HG03095 (cell line): ENCODE data around the gene LYSMD4.

Experiments
- ATAC-seq: cut with Tn5 transposase; IDR thresholded peaks from one replicate; pipeline ENCODE4 v1.9.1; 2021; ENCODE audit warnings: moderate library complexity; ENCODE audit not compliant: unreplicated experiment

Gene LYSMD4

DNA sequence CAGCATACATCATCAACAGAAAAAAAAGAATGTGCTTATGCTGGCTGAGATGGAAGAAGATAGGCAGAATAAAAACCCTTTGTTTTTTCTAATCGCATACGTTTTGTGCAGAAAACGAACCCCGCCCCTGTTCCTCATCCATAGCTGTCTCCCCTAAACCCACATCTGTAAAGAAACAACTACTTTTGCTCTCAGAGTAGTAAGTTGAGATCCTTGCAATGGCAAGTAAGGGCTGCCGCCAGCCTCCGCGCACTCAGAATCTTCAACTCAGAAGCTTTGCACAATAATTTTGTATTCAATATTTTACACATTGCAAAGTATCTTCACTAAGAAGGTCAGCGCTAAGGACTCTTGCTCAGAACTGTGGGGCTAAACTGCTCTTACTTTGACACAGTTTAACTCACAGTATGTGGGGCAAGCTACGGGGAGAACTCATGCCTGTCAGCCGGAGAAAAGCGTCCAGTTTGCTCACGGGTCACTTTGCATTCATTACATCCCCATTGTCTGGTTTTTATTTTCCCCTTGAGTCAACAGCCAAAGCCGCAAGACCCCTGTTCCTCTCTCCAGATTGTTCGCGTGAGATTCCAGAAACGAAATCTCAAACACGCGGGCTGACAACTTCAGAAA lies 1.0 kb downstream of the LYSMD4 start:
- ATAC-seq: no peak

DNA sequence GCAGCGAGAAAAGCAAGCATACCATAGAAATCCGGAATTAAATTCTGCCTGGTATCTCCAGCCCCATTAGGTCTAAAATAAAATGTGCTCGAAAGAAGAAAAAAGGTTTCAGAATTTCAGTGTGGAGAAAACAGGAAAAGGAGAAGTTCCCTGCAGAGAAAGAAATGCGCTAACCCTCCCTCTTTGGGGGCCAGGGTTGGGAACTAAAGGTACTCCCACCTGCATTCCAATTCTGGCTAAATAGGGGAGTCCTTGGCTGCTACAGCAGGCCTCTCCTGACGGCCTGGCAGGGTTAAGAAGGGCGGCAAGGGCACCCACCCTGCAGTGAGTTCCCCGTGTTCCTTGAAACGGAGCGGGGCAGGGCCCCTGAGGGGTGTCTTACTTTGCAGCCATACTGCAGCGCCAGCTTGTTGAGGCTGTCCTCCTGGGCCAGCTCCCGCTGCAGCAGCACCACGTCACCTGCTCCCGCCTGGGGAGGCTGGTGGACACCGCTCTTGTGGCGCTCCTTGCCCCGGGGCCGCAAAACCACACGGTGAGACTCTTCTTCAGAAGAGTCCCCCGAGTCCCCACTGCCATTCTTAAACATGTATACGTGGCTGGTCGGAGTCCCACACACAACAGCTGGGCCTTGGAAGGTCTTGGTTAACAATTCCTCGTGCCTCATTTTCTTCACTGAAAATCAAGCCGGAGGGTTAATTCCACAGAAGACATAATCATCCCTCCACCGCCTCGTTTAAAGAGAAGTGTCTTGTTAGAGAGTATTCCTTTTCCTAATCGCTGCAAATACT lies 1.7 kb downstream of the LYSMD4 start:
- no peak for ATAC-seq

DNA sequence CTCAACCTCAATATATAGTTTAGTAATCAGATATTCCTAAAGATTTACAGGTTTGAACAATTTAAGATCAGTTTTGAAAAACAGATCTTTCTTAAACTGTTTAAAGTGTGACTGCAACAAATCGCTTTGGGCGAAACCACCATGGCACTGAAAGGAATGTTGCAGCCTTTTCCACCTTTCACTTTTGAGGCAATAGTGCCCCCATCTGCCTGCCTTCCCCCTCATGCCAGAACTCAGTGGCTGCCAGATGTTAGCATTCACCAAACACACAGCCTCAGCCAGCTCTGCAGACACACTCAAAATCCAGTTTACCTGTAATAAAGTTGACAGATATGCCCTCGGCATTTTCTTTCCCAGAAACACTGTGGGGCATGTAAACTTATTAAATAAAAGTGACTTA lies 3.3 kb downstream of the LYSMD4 start:
- no peak for ATAC-seq

DNA sequence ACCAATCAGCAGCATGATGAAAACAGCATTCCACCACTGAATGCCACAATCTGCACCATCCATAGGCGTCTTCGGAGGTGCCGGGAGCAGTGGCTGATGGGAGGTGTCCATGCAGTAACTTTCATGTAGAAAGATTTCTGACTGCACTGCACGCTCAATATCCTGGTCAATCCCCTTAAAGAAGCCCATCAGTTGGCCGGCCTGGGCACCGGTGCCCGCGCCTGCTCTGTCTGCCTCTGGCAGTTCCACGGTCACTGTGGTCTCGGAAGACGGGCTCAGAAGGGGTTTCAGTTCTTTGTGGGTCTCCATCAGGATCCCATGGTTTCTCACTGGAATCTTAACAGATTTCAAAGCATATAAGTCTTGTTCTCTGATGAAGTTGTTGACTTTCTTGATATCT lies 3.9 kb downstream of the LYSMD4 start:
- ATAC-seq: no peak

DNA sequence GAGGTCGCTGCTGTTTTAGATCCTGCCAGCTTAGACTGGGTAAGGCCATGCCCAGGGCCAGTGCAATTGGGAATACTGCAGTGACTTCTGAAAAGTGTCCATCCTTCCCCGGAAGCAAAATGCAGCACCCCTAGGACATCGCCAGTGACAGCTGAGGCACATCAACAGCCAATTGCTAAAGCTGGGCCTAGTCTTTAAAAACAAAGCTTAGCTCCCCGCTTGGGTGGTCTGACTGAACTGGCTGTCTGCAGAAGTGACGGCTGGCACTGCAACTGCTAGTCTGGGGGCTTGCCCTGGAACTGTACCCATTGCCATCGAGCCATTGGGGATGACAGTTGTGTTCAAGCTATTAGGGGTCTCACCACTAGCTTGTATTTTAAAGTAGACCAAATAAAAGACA lies 4.3 kb downstream of the LYSMD4 start:
- ATAC-seq: no peak

DNA sequence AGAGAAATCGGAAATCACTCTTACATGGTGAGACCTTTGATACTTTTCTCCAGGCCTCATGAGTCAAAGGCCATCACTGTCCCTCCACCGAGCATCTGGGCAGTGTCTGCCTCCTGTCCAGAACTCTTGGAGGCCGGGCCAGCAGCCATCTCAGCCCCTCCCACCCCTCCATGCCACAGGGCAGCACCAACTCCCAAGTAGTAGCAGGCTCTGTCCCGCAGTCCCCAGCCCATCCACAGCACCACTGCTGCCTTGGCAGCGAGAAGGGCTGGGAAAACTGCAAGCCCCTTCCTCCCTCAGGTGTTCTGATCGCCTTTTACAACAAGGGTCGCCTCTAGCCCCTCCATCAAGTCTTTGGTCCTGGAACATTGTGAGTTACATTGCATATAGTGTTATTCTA lies 5.5 kb downstream of the LYSMD4 start:
- ATAC-seq: no peak

DNA sequence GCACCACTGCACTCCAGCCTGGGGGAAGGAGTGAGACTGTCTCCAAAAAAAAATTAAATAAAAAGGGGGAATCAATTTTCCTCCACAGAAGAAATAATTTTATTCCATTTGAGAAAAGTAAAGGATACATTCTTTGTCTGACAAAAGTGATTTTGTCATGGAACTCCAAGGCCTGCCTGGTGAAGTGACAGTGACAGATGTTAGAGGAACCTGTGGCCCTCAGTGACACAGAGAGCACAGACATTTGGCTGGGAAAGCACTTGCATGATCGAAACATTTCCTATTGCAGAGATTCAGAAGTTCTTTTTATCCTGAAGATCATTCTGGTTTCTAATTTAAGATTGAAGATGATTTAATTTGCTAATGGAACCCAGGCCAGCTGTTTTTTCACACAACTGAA lies 5.9 kb downstream of the LYSMD4 start:
- ATAC-seq: no peak

DNA sequence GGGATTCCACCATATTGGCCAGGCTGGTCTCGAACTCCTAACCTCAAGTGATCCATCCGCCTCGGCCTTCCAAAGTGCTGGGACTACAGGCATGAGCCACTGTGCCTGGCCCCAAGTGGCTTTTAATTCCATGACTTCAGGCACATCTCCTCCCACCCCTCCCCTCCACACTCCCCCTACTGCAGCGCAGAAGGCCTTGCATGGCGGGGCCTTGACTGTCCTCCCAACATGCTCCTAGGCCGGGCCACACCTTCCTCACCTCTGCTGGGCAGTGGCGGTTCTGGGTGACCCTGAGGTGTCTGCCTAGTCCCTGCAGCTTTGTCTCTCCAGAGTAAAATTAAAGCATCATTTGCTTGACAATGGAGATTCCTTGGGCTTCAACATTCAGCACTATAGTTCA lies 6.9 kb downstream of the LYSMD4 start:
- no peak for ATAC-seq

DNA sequence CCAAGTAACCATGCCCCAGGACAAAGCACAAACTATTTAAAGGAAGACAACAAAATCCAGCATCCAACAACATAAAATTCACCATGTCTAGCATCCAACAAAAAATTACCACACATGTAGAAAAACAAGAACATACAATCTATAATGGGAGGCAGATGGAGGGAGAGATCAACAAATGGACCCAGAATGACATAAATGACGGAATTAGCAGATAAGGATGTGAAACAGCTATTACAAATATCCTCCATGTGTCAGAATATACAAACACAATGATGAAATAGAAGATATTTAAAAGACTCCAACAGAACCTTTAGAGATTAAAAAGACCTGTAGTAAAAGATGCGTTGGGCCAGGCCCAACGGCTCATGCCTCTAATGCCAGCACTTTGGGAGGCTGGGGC lies 10.8 kb downstream of the LYSMD4 start:
- ATAC-seq: no peak

DNA sequence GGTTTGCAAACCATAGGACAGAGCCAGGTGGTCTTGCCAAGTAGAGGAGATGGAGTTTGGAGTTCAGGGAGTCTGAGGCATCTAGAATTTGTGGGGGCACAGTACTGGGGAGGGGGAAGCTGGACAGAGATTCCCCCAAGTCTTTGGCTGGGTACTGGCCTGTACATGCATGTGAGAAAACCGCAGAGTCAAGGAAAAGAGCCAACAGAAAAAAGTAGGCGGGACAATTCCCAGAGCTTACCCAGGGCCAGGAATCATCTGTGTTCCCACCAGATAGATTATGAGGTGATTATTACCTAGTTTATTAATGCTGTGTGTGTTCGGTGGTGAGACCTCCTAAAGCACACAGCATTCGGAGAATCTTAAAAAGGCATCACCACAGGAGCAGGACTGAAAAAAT lies 11.3 kb downstream of the LYSMD4 start:
- ATAC-seq: no peak

DNA sequence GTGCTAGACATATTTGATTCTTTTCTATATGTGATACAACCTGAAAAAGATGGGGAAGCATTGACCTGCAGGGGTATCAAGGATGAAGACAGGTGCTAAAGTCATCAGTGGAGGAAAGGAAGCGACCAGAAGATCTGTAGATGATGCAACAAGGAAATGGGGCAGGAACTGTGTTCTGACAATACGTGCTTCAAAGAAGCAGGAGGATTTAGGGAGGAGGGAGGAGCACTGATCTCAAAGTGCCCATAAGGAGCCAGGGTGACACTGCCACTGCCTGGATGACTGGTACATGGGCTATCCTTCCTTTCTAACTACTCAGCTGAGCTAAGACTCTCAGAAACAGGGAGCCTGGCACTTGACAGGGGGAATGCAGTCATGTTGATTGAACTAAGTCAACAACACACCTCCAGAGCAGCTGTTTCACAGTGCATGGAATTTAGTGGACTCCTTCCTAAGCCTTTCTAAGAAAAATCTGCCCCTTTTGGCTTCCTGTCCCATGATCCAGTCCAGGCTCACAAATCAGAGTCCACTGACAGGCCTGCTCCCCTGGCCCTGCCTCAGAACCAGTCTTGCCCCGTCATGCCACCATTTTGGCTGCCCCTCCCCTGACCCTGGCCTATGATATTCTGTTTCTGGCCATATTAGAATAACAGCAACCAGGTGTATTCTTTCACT lies 12.0 kb downstream of the LYSMD4 start:
- no peak for ATAC-seq

DNA sequence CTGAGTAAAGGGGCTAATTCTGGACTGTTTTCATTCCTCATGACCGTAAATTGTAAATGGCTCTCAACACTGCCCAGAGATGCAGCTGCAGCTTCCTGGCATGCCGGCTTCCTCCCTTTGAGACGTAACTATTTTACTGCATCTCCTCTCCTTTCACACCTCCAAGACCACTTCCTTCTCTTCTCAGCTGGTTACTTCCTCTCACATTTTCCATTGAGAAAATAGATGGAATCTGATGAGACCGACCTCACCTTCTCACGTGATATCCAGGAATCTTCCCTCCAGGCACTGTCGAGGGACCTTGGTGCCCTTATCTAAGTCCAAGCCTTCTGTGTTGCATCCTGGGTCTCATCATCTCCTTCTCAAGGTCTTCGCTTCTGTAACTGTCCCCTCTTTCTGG lies 12.7 kb downstream of the LYSMD4 start:
- no peak for ATAC-seq

DNA sequence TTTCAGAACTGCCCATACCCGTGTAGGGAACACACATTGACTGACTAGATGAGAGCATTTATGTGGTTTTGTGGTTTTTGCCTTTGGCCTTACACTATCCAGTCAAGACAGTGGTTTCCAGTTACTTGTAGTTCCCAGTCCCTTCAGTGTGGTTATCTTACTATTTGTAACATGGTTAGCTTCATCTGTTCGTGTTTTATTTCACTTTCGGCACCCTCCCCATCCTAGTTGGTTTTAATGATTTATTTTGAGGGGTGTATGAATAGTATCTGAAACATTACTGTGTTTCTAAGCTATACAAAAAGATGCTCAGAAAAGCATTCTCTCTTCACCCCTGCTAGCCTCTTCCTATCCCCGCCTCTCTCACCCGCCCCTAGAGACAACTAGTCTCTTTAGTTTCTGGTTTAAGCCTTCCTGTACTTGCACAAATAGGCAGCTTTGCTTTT lies 14.1 kb downstream of the LYSMD4 start:
- peak; percentile 80 for ATAC-seq

DNA sequence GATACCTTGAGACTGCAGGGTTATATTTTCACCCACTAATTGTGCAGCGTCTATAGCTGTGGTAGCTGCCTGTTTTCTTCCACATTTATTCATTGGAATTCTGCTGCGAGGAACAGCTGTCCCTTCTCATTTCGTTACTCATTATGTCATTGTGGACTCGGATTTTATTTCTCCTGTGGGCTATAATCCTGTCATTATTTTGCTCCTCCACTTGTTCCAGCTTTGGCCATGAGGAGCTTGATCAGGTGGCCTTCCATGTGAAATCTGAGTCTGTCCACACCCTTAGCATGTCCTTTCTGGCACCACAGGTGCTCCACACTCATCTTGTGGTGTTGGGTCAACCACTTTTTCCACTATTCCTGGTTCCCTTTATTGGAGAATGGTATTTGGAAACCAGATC lies 14.8 kb downstream of the LYSMD4 start:
- no peak for ATAC-seq

DNA sequence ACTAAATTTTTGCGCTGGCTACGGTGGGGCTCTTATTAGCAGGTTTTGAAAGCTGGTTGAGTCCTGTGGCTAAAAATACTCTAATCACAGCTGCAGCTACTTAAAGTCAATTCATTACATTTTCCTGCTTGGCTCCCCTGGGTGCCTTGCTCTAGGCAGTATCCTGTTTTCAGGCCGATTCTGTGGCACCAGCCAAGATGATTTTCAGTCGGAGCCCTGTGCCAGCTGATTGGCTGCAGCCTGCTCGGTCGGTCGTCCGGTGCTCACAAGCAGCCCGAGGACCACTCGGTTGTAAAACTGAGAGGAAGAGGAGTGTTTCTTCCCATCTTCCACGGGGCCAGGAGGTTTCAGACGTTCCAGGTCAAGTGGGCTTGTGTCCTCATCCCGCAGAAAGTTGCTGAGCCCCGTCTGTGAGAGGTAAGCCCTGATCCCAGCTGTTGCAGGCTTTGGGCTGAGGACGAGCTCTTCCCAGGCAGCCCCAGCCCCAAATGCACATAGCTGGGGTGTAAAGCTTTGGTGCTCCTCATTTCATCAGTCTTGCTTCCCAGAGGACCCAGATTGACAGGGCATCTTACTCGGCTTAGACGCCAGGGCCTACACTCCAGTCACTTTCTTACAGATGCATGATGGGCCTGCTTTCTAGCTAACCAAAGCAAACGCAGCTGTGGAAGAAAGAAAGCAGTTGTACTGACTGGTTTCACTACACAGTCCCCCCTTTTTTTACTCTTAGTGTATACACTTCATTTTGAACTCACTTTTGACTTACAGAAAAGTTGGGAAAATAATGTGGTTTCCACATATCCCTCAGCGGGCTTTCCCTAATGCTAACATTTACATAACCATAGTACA lies 15.9 kb downstream of the LYSMD4 start:
- ATAC-seq: peak; percentile 33

DNA sequence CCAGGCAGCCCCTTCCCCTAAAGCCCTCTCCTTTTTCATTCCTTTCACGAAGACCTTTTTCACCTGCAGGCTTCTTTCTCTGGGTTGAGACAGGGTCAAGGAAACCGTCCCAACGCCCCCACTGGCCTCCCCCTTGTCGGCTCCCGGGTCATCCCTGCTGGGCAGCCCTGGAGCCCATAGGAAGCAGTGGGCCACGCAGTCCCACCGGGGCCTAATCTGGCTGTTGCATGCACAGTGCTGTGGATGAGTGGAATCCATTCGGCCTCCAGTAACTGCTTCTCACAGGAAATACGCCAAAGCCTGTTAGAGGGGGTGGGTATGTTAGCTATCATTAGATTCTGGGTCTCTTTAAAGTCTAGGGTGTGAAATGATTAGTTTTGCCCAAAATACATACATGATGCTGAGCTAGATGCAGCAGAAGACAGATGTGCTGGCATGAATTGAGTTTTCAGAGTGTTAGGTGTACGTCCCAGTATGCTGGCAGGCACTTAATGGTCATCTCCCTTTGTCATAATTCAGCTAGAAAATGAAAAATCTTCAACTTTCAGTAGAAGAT lies 16.6 kb downstream of the LYSMD4 start:
- no peak for ATAC-seq

DNA sequence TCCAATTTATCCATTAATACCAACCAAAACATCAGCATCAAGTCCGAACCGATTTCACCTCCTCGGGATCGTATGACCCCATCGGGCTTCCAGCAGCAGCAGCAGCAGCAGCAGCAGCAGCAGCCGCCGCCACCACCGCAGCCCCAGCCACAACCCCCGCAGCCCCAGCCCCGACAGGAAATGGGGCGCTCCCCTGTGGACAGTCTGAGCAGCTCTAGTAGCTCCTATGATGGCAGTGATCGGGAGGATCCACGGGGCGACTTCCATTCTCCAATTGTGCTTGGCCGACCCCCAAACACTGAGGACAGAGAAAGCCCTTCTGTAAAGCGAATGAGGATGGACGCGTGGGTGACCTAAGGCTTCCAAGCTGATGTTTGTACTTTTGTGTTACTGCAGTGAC lies 20.8 kb downstream of the LYSMD4 start:
- no peak for ATAC-seq

DNA sequence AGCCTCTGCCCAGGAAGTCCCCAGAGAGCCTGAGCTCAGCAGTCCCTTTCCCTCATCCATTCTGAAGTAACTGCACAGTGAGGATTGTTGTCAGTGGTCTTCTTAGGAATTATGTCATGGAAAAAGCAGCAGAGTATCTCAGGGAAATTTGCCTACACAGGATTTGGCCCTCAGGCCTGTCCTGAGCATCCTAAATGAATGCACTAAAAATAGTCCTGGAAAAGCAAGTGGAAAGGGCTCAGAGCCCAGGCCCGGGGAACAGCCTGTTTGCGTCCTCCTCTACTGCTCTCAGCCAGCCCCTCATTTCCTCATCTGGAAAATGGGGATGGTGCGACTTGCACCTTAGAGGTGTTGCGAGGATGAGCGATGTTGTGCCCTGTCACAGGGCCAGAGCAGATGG lies 21.6 kb downstream of the LYSMD4 start:
- ATAC-seq: no peak

DNA sequence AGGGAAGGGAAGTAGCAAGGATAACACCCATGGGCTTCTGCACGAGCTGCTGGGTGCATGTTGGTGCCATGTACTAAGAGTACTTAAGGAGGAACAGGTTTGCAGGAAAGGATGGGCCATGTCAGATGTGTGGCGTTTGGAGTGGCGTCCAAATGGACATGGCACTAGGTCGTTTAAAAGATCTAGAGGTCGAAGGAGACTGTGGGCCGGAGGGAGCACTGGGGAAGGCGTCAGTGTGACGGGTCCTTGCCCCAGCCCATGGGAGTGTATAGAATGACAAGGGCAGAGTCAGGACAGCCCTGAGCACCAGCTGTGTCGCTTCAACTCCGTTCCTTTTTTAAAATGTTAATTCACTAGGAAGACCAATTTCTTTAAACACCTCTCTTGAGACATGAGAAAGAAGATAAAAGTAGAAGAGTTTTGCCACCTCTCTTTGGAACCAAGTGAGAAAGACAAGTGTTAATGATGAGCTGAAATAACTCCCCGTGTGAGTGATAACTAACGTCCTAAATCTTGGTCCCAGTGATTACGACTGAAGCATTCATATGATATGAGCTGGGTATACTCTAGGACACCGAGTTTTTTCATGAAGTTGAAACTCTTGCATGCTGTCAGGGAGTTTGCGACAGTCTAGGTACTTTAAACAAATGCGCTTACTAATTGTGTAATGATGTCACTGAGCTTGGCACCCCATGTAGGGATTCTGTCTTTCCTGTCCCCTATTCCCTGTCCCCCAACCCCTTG lies 23.8 kb downstream of the LYSMD4 start:
- ATAC-seq: no peak

DNA sequence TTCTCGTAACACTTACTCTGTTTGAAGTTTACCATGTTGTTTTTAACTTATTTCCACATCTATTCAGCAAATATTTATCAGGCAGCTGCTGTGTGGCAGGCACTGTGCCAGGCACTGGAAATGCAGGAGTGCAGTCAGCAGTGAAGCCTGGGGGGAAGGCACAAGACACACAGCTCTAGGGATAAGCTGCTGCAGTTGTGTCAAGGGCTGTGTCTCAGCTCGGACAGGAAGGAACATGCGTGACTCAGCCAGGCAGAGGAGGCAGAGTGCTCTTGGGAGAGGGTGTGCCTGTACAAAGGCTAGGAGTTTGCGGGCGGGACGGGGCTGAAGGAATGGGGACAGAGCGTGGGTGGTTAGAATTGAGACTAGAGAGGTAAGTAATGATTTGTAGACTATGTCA lies 24.7 kb downstream of the LYSMD4 start:
- ATAC-seq: no peak
